Fibroblast of the aortic adventitia (primary cell): ENCODE results near the gene SLC24A2. TPM values are rescaled to one million over a fixed set of nuclear protein-coding genes. Genes with fewer than 3 reads are reported as not detected.
"Not testable (repeated sequence)": the region's sequence is repeated elsewhere in the genome, so short reads cannot be mapped to it uniquely, and the experiment has no call there.

Experiments used
- DNase-seq: peaks from one replicate; pipeline ENCODE4 v3.0.0-alpha.2; 2010; ENCODE audit warnings: low read depth
- H3K4me3 ChIP-seq: 2 replicates; pipeline ENCODE4 v1.5.1; 2011; ENCODE audit warnings: low read depth, mild to moderate bottlenecking, control low read depth, low read length, moderate library complexity
- CTCF ChIP-seq: IDR thresholded peaks from 2 replicates; pipeline ENCODE4 v1.5.1; 2011; ENCODE audit warnings: mild to moderate bottlenecking, low read length, control low read depth, inconsistent platforms; ENCODE audit not compliant: insufficient read depth
- total RNA-seq: library from RNA; depleted of rRNA; stranded (reverse); fragments of >200 nt; gene quantifications from 2 replicates; pipeline ENCODE4 v1.2.3, GENCODE V29; 2012; ENCODE audit warnings: low replicate concordance

SLC24A2 gene
- total RNA-seq = 0.16 TPM in 1 of 2 replicates, not detected in the other

- DNase-seq = no peak
- H3K4me3 ChIP-seq = no peak within 1 kb of the TSS
- no peak for TF ChIP-seq CTCF
Observed at GRCh38 chr9:19788614-19789271, at the start of gene SLC24A2. SLC24A2 (minus strand) TSS chr9:19789037.

- H3K4me3 ChIP-seq, DNase-seq: not testable (repeated sequence)
Observed at GRCh38 chr9:19833331-19833730, 44.5 kb upstream of the SLC24A2 start.

- TF ChIP-seq CTCF = no peak
- DNase-seq = no peak
- no peak overlapping the region for H3K4me3 ChIP-seq
Observed at GRCh38 chr9:19830796-19831195, 42.0 kb upstream of the SLC24A2 start.

DNA sequence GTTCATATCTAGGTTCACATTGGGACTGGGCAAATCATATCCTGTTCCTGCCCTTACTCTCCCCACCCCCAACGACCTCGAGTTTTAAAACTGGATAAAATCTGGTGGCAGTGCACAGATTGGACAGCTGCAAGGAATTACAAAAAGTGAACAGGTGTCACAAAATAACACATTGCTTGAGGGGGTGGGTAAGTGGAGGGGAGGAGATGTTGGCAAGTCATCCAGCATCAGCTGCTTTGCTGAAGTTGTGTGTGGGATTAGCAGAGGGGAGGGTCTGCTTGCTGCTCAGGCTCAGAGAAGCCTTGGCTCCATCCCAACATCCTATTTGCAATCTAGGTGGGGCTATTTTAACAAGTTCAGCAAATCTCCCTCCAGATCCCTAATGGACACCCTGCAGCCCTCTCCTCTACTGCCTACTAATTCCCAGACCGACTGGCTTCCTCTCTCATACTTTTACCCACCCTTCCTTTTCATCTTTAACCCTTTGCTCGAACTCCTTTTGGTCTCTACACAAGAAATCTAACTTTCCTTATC is 39.8 kb upstream of the SLC24A2 start:
- no peak overlapping the region for H3K4me3 ChIP-seq
- TF ChIP-seq CTCF = no peak
- DNase-seq = no peak

GRCh38 chr9:19816769-19817168 is 27.9 kb upstream of the SLC24A2 start:
- H3K4me3 ChIP-seq = no peak overlapping the region
- DNase-seq = no peak
- no peak for TF ChIP-seq CTCF

GRCh38 chr9:19812194-19812593 is 23.4 kb upstream of the SLC24A2 start:
- DNase-seq = no peak
- no peak for TF ChIP-seq CTCF
- H3K4me3 ChIP-seq = no peak overlapping the region

DNA sequence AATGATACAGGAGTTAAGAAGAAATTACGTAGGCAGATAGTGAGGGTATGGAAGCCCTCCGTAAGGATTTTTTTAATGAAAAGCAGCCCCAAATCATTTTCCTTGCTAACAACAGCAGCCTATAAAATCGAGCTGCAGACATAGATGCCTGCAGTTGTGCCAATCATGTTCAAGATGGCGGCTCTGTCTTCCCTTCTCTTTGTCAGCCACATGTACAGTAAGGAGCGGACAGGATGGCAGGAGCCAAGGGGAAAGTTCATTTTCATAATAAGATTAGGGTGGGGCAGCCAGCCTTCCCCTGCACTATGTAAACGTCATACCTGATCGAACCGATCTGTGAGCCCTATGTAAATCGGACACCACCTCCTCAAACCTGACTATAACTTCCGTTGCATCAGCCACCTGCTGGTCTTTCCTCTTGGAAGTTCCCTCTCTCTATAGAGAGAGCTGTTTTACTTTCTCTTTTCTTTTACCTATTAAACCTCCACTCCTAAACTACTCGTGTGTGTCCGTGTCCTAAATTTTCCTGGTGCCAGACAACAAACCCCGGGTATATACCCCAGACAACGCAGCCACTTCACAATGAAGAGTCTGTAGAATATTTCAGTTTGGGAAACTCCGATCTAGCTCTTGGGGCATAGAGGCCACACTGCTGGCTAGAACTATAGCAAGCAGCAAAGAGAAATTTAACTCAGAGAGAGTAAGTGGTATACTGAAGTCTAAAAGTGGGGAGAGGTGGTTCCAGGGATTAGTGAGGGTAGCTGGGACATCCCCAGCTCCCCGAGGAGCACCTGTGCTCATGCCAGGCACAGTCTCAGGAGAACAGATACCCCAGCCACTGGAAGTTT is 20.8 kb upstream of the SLC24A2 start:
- no peak for TF ChIP-seq CTCF
- no peak for DNase-seq
- H3K4me3 ChIP-seq = no peak overlapping the region
